ENCODE measurements around the gene GALNT18. TPM values are rescaled to one million over a fixed set of nuclear protein-coding genes. Genes with fewer than 3 reads are reported as not detected.

The GALNT18 gene
- total and polyA plus RNA-seq, 2 of the 4 experiments (the other 2 are of a cell fraction) = 9.5 to 11.3 TPM

- no peak overlapping the region for H3K9ac ChIP-seq (ENCODE audit: low read depth, low read length)
- POLR2A ChIA-PET (ENCODE audit: unreplicated experiment) = no interaction called here
- H3K18ac ChIP-seq (ENCODE audit: low read depth, low read length) = no peak overlapping the region
- H4K20me1 ChIP-seq (ENCODE audit: insufficient read depth, low read length) = no peaks in the 10 kb centered on the region
- no peak overlapping the region for H4K91ac ChIP-seq (ENCODE audit: insufficient read depth, low read depth, low read length)
- H2BK15ac ChIP-seq (ENCODE audit: low read depth, low read length) = no peak overlapping the region
- no peaks in the 10 kb centered on the region for H3K4me1 ChIP-seq (ENCODE audit: control insufficient read depth, insufficient read depth, low read length)
- no peak overlapping the region for H3K14ac ChIP-seq (replicated peaks; ENCODE audit: low read depth, low read length)
- H3K36me3 ChIP-seq (ENCODE audit: control insufficient read depth, insufficient read depth, low read length) = no peaks in the 10 kb centered on the region
- no peak overlapping the region for H2AK5ac ChIP-seq (ENCODE audit: low read depth, low read length)
- H3K9me3 ChIP-seq (ENCODE audit: control insufficient read depth, insufficient read depth, low read length) = no peaks in the 10 kb centered on the region
- no peak overlapping the region for H3K23ac ChIP-seq (ENCODE audit: low read depth, low read length)
- dilution Hi-C loops (cut with HindIII; ENCODE audit: low sequenced_read_pairs, unreplicated experiment) = no loop called here
- H3K79me1 ChIP-seq (ENCODE audit: low read depth in 1 of 2, low read length in 2 of 2) = no peaks in the 10 kb centered on the region
- no peak overlapping the region for H2AK9ac ChIP-seq (replicated peaks; ENCODE audit: low read depth, low read length, poor library complexity)
- H3K27ac ChIP-seq (ENCODE audit: insufficient read depth, low read length) = no peak overlapping the region
- no peak overlapping the region for H2AFZ ChIP-seq (replicated peaks; ENCODE audit: low read length, poor library complexity)
- in situ Hi-C loops (cut with MboI; ENCODE audit: low sequenced_read_pairs) = no loop called here
- no peak overlapping the region for H3K56ac ChIP-seq (ENCODE audit: extremely low read depth, insufficient read depth, low read length)
- no peak overlapping the region for H2BK20ac ChIP-seq (ENCODE audit: low read depth, low read length)
- H3K27me3 ChIP-seq (ENCODE audit: control insufficient read depth, insufficient read depth, low read length) = no peaks in the 10 kb centered on the region; the same call in 1 of the 2 replicates
- no peaks in the 10 kb centered on the region for H3K9me1 ChIP-seq (ENCODE audit: insufficient read depth, low read length)
- TF ChIP-seq BHLHE40 (IDR thresholded peaks at IDR 0.05; ENCODE audit: low read depth, low read length) (no peak), USF2 (IDR thresholded peaks at IDR 0.05; ENCODE audit: low read depth, low read length) (no peak), MXI1 (IDR thresholded peaks at IDR 0.05; ENCODE audit: borderline replicate concordance, low read depth, low read length) (no peak), RCOR1 (IDR thresholded peaks at IDR 0.05; ENCODE audit: insufficient replicate concordance, low read length) (no peak), CHD1 (IDR thresholded peaks at IDR 0.05; ENCODE audit: low read depth, low read length) (no peak), SMC3 (IDR thresholded peaks at IDR 0.05; ENCODE audit: low read depth, low read length) (no peak), ELK1 (IDR thresholded peaks at IDR 0.05; ENCODE audit: borderline replicate concordance, low read depth, low read length) (no peak), NFE2L2 (IDR thresholded peaks at IDR 0.05; ENCODE audit: low read depth, low read length) (no peak), FOS (IDR thresholded peaks at IDR 0.05; ENCODE audit: low read depth, low read length) (no peak), RAD21 (IDR thresholded peaks at IDR 0.05; ENCODE audit: low read length) (no peak), CTCF (conservative IDR thresholded peaks at IDR 0.05; ENCODE audit: low read depth, low read length) (no peak), MAZ (IDR thresholded peaks at IDR 0.05; ENCODE audit: borderline replicate concordance, low read depth, low read length) (no peak), CEBPB (IDR thresholded peaks at IDR 0.05; ENCODE audit: low read depth, low read length) (no peak)
- CTCF ChIA-PET = interaction anchor here (0.6 kb wide), 1 partner anchor 247 kb away, joined by 3 read pairs; no protein-coding TSS in a partner anchor
- no peak overlapping the region for H4K8ac ChIP-seq (ENCODE audit: low read depth in 2 of 2, low read length in 2 of 2)
- H3K4ac ChIP-seq (ENCODE audit: low read depth, low read length) = no peak overlapping the region
- no peak overlapping the region for H4K5ac ChIP-seq (ENCODE audit: low read depth, low read length)
- intact Hi-C loops (cut with micrococcal nuclease) = no loop called here
- DNase-seq (no peak), ATAC-seq (ENCODE audit: low read depth) (no peak)
- H2BK120ac ChIP-seq (ENCODE audit: low read depth, low read length) = no peak overlapping the region
- H2BK5ac ChIP-seq (ENCODE audit: low read depth, low read length, poor library complexity, severe bottlenecking) = no peak overlapping the region
- no TSS peak for BruUV-seq (replicated peaks)
- no peak overlapping the region for H3K4me2 ChIP-seq (ENCODE audit: low read depth, low read length)
- H3K4me3 ChIP-seq (ENCODE audit: insufficient read depth, low read depth, low read length) = no peak overlapping the region
These were observed 299.7 kb downstream of the GALNT18 start for GRCh38 chr11:11322101-11322500.

All from IMR-90 (cell line).